Stimulated activated naive CD8-positive, alpha-beta T cell treated with anti-CD3 and anti-CD28 coated beads, Interleukin-15, Interleukin-2, amounts not matched to agents 100 U/mL and 50 U/mL, for 24 hours (primary cell): ENCODE results near the gene CELSR3.

Experiments used
- ATAC-seq: fragments of 150-1000 bp; cut with Tn5 transposase; one replicate; pipeline ENCODE4 v1.10.0; 2021
- DNase-seq: peaks from one replicate; pipeline ENCODE4 v3.0.0; 2021

The CELSR3 gene

GRCh38 chr3:48599509-48600285, 63.0 kb downstream of the CELSR3 start:
- no peak for ATAC-seq
- no peak for DNase-seq

- DNase-seq: no peak
- ATAC-seq: no peak
These were observed 63.6 kb downstream of the CELSR3 start for GRCh38 chr3:48599077-48599501.

- DNase-seq (no peak), ATAC-seq (no peak)
These were observed 64.2 kb downstream of the CELSR3 start for GRCh38 chr3:48598323-48599076.

- DNase-seq: no peak
- ATAC-seq: no peak
These were observed 65.3 kb downstream of the CELSR3 start for GRCh38 chr3:48597408-48597800.

- ATAC-seq (no peak), DNase-seq (no peak)
These were observed 65.8 kb downstream of the CELSR3 start for GRCh38 chr3:48596676-48597407.

GRCh38 chr3:48596157-48596556, 66.5 kb downstream of the CELSR3 start:
- DNase-seq (no peak), ATAC-seq (no peak)

- DNase-seq: no peak
- no peak for ATAC-seq
These were observed 67.1 kb downstream of the CELSR3 start for GRCh38 chr3:48595526-48596121.

- DNase-seq: no peak
- no peak for ATAC-seq
These were observed 67.6 kb downstream of the CELSR3 start, which contains the start of gene COL7A1 for GRCh38 chr3:48595075-48595525. Gene COL7A1, minus strand, starts transcription at chr3:48595329. Its CDS starts 170 bp downstream, at chr3:48595159.

- no peak for DNase-seq
- ATAC-seq: no peak
These were observed 68.2 kb downstream of the CELSR3 start for GRCh38 chr3:48594417-48595049.

GRCh38 chr3:48593337-48593736, 69.3 kb downstream of the CELSR3 start:
- ATAC-seq: no peak

GRCh38 chr3:48592519-48593087, 70.1 kb downstream of the CELSR3 start:
- ATAC-seq (no peak), DNase-seq (no peak)

More at GRCh38 chr3:48593337-48593736, 69.3 kb downstream of the CELSR3 start:
- DNase-seq: no peak

- DNase-seq: no peak
These were observed 70.7 kb downstream of the CELSR3 start for GRCh38 chr3:48591886-48592518.

GRCh38 chr3:48591436-48591835, 71.2 kb downstream of the CELSR3 start:
- DNase-seq: no peak
- ATAC-seq: no peak

More at GRCh38 chr3:48591886-48592518, 70.7 kb downstream of the CELSR3 start:
- no peak for ATAC-seq

GRCh38 chr3:48588230-48588629, 74.5 kb downstream of the CELSR3 start:
- DNase-seq: no peak
- ATAC-seq: no peak

GRCh38 chr3:48587686-48588085, 75.0 kb downstream of the CELSR3 start:
- ATAC-seq: no peak
- no peak for DNase-seq
